Measurements from ENCODE around the gene HIF1AN.

- no peak for TF ChIP-seq POLR2A (IDR thresholded peaks at IDR 0.05)
- no peak for TF ChIP-seq CTCF (IDR thresholded peaks at IDR 0.05 in 4 of 5, conservative IDR thresholded peaks at IDR 0.05 in 1 of 5)
Measured at GRCh38 chr10:100544950-100545349, 9.2 kb downstream of the HIF1AN start.
